K562 (cell line): Measurements from ENCODE around the gene ROBO1.

ENCODE experiments used
- ZNF217 ChIP-seq: sonication (generic); formaldehyde crosslinking; IDR thresholded peaks from 2 replicates; pipeline ENCODE4 v1.8.0; 2022; ENCODE audit warnings: mild to moderate bottlenecking, missing genetic modification reagents
- TF ChIP-seq, protein P1 (sequence below): sonication (generic); formaldehyde crosslinking; IDR thresholded peaks from 2 replicates; pipeline ENCODE4 v1.8.1; 2023; ENCODE audit warnings: mild to moderate bottlenecking, missing genetic modification reagents
- TF ChIP-seq, protein P2 (sequence below), 3 experiments: IDR thresholded peaks in 2 of 3; conservative IDR thresholded peaks in 1 of 3; 2 replicates each; pipeline ENCODE4 v1.5.1; 2011 to 2012; ENCODE audit warnings: low read length in 3 of 3, mild to moderate bottlenecking in 3 of 3, control low read depth in 2 of 3, improper control_type of control experiment in 1 of 3, inconsistent platforms in 1 of 3, low read depth in 1 of 3, mixed read lengths in 1 of 3, moderate library complexity in 1 of 3; ENCODE audit not compliant: insufficient read depth in 2 of 3
- TF ChIP-seq, protein P3 (sequence below): sonication (generic); formaldehyde crosslinking; IDR thresholded peaks from 2 replicates; pipeline ENCODE4 v1.8.0; 2023; ENCODE audit warnings: mild to moderate bottlenecking, missing genetic modification reagents

DNA sequence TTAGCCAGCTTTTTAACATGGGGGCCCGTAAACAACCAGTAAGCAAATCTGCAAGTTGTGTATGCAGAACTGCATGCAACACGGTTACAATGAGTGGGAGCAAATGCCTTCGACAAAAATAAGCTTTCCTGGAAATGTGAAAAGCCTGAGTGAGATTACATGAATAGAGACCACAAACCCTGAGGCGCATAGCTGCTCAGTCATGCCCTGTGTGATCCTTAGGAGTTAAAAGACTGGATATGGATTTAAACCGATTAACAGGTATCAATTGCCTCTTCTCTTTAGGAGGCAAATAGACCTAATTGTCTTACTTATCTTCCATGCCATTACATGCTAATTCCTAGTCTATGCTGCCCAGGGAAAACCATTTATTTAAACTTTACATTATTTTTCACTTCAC lies 810.3 kb downstream of the ROBO1 start:
- TF ChIP-seq, protein P1, sequence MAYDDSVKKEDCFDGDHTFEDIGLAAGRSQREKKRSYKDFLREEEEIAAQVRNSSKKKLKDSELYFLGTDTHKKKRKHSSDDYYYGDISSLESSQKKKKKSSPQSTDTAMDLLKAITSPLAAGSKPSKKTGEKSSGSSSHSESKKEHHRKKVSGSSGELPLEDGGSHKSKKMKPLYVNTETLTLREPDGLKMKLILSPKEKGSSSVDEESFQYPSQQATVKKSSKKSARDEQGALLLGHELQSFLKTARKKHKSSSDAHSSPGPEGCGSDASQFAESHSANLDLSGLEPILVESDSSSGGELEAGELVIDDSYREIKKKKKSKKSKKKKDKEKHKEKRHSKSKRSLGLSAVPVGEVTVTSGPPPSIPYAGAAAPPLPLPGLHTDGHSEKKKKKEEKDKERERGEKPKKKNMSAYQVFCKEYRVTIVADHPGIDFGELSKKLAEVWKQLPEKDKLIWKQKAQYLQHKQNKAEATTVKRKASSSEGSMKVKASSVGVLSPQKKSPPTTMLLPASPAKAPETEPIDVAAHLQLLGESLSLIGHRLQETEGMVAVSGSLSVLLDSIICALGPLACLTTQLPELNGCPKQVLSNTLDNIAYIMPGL, result no peak
- TF ChIP-seq, protein P2, sequence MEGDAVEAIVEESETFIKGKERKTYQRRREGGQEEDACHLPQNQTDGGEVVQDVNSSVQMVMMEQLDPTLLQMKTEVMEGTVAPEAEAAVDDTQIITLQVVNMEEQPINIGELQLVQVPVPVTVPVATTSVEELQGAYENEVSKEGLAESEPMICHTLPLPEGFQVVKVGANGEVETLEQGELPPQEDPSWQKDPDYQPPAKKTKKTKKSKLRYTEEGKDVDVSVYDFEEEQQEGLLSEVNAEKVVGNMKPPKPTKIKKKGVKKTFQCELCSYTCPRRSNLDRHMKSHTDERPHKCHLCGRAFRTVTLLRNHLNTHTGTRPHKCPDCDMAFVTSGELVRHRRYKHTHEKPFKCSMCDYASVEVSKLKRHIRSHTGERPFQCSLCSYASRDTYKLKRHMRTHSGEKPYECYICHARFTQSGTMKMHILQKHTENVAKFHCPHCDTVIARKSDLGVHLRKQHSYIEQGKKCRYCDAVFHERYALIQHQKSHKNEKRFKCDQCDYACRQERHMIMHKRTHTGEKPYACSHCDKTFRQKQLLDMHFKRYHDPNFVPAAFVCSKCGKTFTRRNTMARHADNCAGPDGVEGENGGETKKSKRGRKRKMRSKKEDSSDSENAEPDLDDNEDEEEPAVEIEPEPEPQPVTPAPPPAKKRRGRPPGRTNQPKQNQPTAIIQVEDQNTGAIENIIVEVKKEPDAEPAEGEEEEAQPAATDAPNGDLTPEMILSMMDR (IDR thresholded peaks at IDR 0.05 in 2 of 3, conservative IDR thresholded peaks at IDR 0.05 in 1 of 3; ENCODE audit: insufficient read depth in 2 of 3, low read depth in 1 of 3, low read length in 3 of 3), result no peak
- TF ChIP-seq, protein P3, sequence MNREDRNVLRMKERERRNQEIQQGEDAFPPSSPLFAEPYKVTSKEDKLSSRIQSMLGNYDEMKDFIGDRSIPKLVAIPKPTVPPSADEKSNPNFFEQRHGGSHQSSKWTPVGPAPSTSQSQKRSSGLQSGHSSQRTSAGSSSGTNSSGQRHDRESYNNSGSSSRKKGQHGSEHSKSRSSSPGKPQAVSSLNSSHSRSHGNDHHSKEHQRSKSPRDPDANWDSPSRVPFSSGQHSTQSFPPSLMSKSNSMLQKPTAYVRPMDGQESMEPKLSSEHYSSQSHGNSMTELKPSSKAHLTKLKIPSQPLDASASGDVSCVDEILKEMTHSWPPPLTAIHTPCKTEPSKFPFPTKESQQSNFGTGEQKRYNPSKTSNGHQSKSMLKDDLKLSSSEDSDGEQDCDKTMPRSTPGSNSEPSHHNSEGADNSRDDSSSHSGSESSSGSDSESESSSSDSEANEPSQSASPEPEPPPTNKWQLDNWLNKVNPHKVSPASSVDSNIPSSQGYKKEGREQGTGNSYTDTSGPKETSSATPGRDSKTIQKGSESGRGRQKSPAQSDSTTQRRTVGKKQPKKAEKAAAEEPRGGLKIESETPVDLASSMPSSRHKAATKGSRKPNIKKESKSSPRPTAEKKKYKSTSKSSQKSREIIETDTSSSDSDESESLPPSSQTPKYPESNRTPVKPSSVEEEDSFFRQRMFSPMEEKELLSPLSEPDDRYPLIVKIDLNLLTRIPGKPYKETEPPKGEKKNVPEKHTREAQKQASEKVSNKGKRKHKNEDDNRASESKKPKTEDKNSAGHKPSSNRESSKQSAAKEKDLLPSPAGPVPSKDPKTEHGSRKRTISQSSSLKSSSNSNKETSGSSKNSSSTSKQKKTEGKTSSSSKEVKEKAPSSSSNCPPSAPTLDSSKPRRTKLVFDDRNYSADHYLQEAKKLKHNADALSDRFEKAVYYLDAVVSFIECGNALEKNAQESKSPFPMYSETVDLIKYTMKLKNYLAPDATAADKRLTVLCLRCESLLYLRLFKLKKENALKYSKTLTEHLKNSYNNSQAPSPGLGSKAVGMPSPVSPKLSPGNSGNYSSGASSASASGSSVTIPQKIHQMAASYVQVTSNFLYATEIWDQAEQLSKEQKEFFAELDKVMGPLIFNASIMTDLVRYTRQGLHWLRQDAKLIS (CRISPR knock-in tag), result no peak
- TF ChIP-seq ZNF217, result no peak
